Measurements from ENCODE around the gene MGAT5.

MGAT5 gene

GRCh38 chr2:134433979-134434378 lies 180.1 kb downstream of the MGAT5 start:
- no peak for DNase-seq

- no peak for DNase-seq
These were observed 181.6 kb downstream of the MGAT5 start for GRCh38 chr2:134435505-134435904.

GRCh38 chr2:134435936-134436335 lies 182.1 kb downstream of the MGAT5 start:
- no peak for DNase-seq

GRCh38 chr2:134436706-134437105 lies 182.8 kb downstream of the MGAT5 start:
- no peak for DNase-seq

GRCh38 chr2:134438371-134438770 lies 184.5 kb downstream of the MGAT5 start:
- no peak for DNase-seq

- DNase-seq: no peak
These were observed 186.6 kb downstream of the MGAT5 start for GRCh38 chr2:134440336-134440909.

- no peak for DNase-seq
These were observed 187.4 kb downstream of the MGAT5 start for GRCh38 chr2:134441153-134441863.

GRCh38 chr2:134443814-134444480 lies 190.1 kb downstream of the MGAT5 start:
- no peak for DNase-seq

GRCh38 chr2:134445116-134445515 lies 191.2 kb downstream of the MGAT5 start:
- DNase-seq: no peak

GRCh38 chr2:134445985-134446382 lies 192.1 kb downstream of the MGAT5 start:
- DNase-seq: no peak

GRCh38 chr2:134446383-134447017 lies 192.6 kb downstream of the MGAT5 start:
- no peak for DNase-seq

GRCh38 chr2:134447669-134448068 lies 193.8 kb downstream of the MGAT5 start:
- DNase-seq: no peak

- no peak for DNase-seq
These were observed 194.8 kb downstream of the MGAT5 start for GRCh38 chr2:134448650-134449049.

GRCh38 chr2:134449157-134449556 lies 195.3 kb downstream of the MGAT5 start:
- DNase-seq: no peak

GRCh38 chr2:134449751-134450513 lies 196.1 kb downstream of the MGAT5 start:
- DNase-seq: no peak

- no peak for DNase-seq
These were observed 197.4 kb downstream of the MGAT5 start for GRCh38 chr2:134451347-134451630.

GRCh38 chr2:134452042-134452733 lies 198.3 kb downstream of the MGAT5 start:
- no peak for DNase-seq

GRCh38 chr2:134453476-134453875 lies 199.6 kb downstream of the MGAT5 start:
- no peak for DNase-seq

GRCh38 chr2:134453973-134454372 lies 200.1 kb downstream of the MGAT5 start:
- DNase-seq: no peak

GRCh38 chr2:134454426-134454825 lies 200.6 kb downstream of the MGAT5 start:
- no peak for DNase-seq

GRCh38 chr2:134454931-134455330 lies 201.1 kb downstream of the MGAT5 start:
- DNase-seq: no peak

- no peak for DNase-seq
These were observed 201.6 kb downstream of the MGAT5 start for GRCh38 chr2:134455426-134455825.

- no peak for DNase-seq
These were observed 203.5 kb downstream of the MGAT5 start for GRCh38 chr2:134457353-134457752.
